Measurements from ENCODE around the gene NCBP3. TPM values are rescaled to one million over a fixed set of nuclear protein-coding genes. Genes with fewer than 3 reads are reported as not detected.

Gene NCBP3
- total and polyA plus RNA-seq, 9 of the 15 experiments (the other 6 are each of a cell fraction or from before 2014, with no cell fraction given): 3.1 to 25.5 (median 20.5) TPM

DNA sequence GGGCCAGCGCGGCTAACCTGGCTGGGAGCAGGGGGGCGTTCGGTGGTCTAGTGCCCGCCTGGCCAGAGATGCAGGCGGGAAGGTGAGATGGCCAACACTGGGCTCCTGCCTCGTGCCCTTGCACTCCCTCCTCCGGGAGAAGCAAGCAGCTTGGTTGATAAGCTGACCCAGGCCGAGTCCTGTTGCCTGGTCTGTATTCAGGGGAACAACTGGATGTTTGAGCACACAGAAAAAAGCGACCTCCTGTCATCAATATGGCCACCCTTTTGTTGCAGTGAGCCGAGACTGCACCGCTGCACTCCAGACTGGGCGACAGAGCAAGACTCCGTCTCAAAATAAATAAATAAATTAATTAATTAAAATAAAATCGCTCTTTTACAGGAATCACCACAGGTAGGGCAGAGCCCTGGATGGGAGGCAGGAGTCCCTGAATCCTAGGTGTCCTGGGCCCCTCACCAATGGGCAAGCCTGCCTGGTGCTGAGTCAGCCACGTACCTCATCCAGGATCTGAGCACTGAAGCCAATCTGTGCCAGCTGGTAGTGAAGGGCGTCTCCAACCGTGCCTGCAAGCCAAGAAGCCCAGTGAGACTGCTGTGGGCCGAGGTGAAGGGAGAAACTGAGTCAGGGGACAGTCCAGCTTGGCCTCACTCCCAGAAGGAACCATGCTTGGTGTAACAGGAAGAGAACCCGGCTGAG, 90.6 kb downstream of the NCBP3 start:
- DNase-seq (ENCODE audit: extremely low read depth in 1 of 4, low spot score in 3 of 4) (peak in 1 of 4 experiments; percentile 22), FAIRE-seq (no peak), ATAC-seq (no peak; the same call in 2 of the 3 replicates)
- intact Hi-C loops (cut with micrococcal nuclease) (no loop called here), in situ Hi-C loops (cut with MboI) (no loop called here)
- ChIA-PET CTCF (ENCODE audit: low intra/inter-chr PET ratio) (no interaction called here), POLR2A (no interaction called here)
- peak overlapping the region; percentile 91 for H2AFZ ChIP-seq (ENCODE audit: low read depth, low read length)
- H3K4me1 ChIP-seq (replicated peaks in 1 of 2; ENCODE audit: control insufficient read depth in 2 of 2, insufficient read depth in 2 of 2, low read length in 2 of 2): peaks cover 5 to 25% of the 10 kb centered on the region in 2 experiments; a peak in 4 of 5 replicates
- peak overlapping the region; percentile 76; the same call in 1 of the 2 replicates for H3K4me2 ChIP-seq (ENCODE audit: insufficient read depth, low read length)
- 71% methylated on average over 10 of the region's 20 CpGs for WGBS (ENCODE audit: insufficient coverage, low coverage, missing lambda C conversion rate)
- H3K9me1 ChIP-seq (ENCODE audit: control insufficient read depth, insufficient read depth, low read length): peaks cover 2% of the 10 kb centered on the region
- peak overlapping the region; percentile 50 for H3K4me3 ChIP-seq
- BruUV-seq (replicated peaks): TSS peak; percentile 91
- peak overlapping the region; percentile 44 for H3K27ac ChIP-seq (ENCODE audit: extremely low read depth, low read depth, low read length)
- H3K9ac ChIP-seq (ENCODE audit: insufficient read depth in 1 of 2, low read depth in 2 of 2, low read length in 2 of 2): peak overlapping the region; percentile 53 to 90
- no peaks in the 10 kb centered on the region for H4K20me1 ChIP-seq (replicated peaks; ENCODE audit: control insufficient read depth, insufficient read depth, low read length)
- no peaks in the 10 kb centered on the region for H3K36me3 ChIP-seq (ENCODE audit: control insufficient read depth, insufficient read depth, low read length)
- no peaks in the 10 kb centered on the region for H3K79me2 ChIP-seq (ENCODE audit: control insufficient read depth, insufficient read depth, low read length)
- peaks cover 0 to 11% of the 10 kb centered on the region in 2 experiments; a peak in 2 of 5 replicates for H3K27me3 ChIP-seq (ENCODE audit: control insufficient read depth in 2 of 2, insufficient read depth in 2 of 2, low read length in 2 of 2)
- no peaks in the 10 kb centered on the region for H3K9me3 ChIP-seq (replicated peaks; ENCODE audit: control insufficient read depth, insufficient read depth, low read depth, low read length)
- TF ChIP-seq HDAC8 (tag; IDR thresholded peaks at IDR 0.05) (no peak), MTA3 (IDR thresholded peaks at IDR 0.05; ENCODE audit: borderline replicate concordance) (0 out of 2 replicates have a peak, but pooled peaks have one; percentile 39), HDAC1 (IDR thresholded peaks at IDR 0.05) (peak in 1 of 2 experiments; percentile 12; a peak in 1 of 4 replicates), RBFOX2 (IDR thresholded peaks at IDR 0.05; ENCODE audit: low read depth, low read length) (peak; percentile 31)
- TF ChIP-seq, protein P1, sequence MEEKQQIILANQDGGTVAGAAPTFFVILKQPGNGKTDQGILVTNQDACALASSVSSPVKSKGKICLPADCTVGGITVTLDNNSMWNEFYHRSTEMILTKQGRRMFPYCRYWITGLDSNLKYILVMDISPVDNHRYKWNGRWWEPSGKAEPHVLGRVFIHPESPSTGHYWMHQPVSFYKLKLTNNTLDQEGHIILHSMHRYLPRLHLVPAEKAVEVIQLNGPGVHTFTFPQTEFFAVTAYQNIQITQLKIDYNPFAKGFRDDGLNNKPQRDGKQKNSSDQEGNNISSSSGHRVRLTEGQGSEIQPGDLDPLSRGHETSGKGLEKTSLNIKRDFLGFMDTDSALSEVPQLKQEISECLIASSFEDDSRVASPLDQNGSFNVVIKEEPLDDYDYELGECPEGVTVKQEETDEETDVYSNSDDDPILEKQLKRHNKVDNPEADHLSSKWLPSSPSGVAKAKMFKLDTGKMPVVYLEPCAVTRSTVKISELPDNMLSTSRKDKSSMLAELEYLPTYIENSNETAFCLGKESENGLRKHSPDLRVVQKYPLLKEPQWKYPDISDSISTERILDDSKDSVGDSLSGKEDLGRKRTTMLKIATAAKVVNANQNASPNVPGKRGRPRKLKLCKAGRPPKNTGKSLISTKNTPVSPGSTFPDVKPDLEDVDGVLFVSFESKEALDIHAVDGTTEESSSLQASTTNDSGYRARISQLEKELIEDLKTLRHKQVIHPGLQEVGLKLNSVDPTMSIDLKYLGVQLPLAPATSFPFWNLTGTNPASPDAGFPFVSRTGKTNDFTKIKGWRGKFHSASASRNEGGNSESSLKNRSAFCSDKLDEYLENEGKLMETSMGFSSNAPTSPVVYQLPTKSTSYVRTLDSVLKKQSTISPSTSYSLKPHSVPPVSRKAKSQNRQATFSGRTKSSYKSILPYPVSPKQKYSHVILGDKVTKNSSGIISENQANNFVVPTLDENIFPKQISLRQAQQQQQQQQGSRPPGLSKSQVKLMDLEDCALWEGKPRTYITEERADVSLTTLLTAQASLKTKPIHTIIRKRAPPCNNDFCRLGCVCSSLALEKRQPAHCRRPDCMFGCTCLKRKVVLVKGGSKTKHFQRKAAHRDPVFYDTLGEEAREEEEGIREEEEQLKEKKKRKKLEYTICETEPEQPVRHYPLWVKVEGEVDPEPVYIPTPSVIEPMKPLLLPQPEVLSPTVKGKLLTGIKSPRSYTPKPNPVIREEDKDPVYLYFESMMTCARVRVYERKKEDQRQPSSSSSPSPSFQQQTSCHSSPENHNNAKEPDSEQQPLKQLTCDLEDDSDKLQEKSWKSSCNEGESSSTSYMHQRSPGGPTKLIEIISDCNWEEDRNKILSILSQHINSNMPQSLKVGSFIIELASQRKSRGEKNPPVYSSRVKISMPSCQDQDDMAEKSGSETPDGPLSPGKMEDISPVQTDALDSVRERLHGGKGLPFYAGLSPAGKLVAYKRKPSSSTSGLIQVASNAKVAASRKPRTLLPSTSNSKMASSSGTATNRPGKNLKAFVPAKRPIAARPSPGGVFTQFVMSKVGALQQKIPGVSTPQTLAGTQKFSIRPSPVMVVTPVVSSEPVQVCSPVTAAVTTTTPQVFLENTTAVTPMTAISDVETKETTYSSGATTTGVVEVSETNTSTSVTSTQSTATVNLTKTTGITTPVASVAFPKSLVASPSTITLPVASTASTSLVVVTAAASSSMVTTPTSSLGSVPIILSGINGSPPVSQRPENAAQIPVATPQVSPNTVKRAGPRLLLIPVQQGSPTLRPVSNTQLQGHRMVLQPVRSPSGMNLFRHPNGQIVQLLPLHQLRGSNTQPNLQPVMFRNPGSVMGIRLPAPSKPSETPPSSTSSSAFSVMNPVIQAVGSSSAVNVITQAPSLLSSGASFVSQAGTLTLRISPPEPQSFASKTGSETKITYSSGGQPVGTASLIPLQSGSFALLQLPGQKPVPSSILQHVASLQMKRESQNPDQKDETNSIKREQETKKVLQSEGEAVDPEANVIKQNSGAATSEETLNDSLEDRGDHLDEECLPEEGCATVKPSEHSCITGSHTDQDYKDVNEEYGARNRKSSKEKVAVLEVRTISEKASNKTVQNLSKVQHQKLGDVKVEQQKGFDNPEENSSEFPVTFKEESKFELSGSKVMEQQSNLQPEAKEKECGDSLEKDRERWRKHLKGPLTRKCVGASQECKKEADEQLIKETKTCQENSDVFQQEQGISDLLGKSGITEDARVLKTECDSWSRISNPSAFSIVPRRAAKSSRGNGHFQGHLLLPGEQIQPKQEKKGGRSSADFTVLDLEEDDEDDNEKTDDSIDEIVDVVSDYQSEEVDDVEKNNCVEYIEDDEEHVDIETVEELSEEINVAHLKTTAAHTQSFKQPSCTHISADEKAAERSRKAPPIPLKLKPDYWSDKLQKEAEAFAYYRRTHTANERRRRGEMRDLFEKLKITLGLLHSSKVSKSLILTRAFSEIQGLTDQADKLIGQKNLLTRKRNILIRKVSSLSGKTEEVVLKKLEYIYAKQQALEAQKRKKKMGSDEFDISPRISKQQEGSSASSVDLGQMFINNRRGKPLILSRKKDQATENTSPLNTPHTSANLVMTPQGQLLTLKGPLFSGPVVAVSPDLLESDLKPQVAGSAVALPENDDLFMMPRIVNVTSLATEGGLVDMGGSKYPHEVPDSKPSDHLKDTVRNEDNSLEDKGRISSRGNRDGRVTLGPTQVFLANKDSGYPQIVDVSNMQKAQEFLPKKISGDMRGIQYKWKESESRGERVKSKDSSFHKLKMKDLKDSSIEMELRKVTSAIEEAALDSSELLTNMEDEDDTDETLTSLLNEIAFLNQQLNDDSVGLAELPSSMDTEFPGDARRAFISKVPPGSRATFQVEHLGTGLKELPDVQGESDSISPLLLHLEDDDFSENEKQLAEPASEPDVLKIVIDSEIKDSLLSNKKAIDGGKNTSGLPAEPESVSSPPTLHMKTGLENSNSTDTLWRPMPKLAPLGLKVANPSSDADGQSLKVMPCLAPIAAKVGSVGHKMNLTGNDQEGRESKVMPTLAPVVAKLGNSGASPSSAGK (IDR thresholded peaks at IDR 0.05): peak; percentile 78
- TF ChIP-seq, protein P2, sequence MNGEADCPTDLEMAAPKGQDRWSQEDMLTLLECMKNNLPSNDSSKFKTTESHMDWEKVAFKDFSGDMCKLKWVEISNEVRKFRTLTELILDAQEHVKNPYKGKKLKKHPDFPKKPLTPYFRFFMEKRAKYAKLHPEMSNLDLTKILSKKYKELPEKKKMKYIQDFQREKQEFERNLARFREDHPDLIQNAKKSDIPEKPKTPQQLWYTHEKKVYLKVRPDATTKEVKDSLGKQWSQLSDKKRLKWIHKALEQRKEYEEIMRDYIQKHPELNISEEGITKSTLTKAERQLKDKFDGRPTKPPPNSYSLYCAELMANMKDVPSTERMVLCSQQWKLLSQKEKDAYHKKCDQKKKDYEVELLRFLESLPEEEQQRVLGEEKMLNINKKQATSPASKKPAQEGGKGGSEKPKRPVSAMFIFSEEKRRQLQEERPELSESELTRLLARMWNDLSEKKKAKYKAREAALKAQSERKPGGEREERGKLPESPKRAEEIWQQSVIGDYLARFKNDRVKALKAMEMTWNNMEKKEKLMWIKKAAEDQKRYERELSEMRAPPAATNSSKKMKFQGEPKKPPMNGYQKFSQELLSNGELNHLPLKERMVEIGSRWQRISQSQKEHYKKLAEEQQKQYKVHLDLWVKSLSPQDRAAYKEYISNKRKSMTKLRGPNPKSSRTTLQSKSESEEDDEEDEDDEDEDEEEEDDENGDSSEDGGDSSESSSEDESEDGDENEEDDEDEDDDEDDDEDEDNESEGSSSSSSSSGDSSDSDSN (IDR thresholded peaks at IDR 0.05; ENCODE audit: borderline replicate concordance in 1 of 2, low read depth in 2 of 2, low read length in 2 of 2): no peak
